ENCODE measurements around the gene GAK.
"Not testable (repeated sequence)": the region's sequence is repeated elsewhere in the genome, so short reads cannot be mapped to it uniquely, and the experiment has no call there.

GAK gene

GRCh38 chr4:931960-932712 is at the start of gene GAK, which contains the start of gene TMEM175:
GAK (minus strand) TSS chr4:932316; CDS start chr4:932187, 129 bp downstream.
TMEM175 (plus strand) TSS chr4:932460; CDS start chr4:947740, 15,280 bp downstream.
- peak; percentile 96 for DNase-seq

- DNase-seq: no peak
These were observed 47.0 kb upstream of the GAK start for GRCh38 chr4:978957-979701.

GRCh38 chr4:976016-976415 is 43.9 kb upstream of the GAK start:
- DNase-seq: not testable (repeated sequence)

- no peak for DNase-seq
These were observed 42.6 kb upstream of the GAK start for GRCh38 chr4:974668-975067.

GRCh38 chr4:973431-974397 is 41.6 kb upstream of the GAK start, which contains the start of gene DGKQ:
DGKQ (minus strand) TSS chr4:973569; CDS start chr4:973482, 87 bp downstream.
- peak; percentile 80 for DNase-seq

GRCh38 chr4:972651-973424 is 40.7 kb upstream of the GAK start:
- DNase-seq: peak; percentile 66

GRCh38 chr4:971666-972500 is 39.8 kb upstream of the GAK start:
- DNase-seq: no peak

GRCh38 chr4:970854-971520 is 38.9 kb upstream of the GAK start:
- no peak for DNase-seq

GRCh38 chr4:970046-970745 is 38.1 kb upstream of the GAK start:
- DNase-seq: no peak

- DNase-seq: no peak
These were observed 36.7 kb upstream of the GAK start for GRCh38 chr4:968621-969394.

- DNase-seq: no peak
These were observed 36.1 kb upstream of the GAK start for GRCh38 chr4:968221-968620.

GRCh38 chr4:967113-968104 is 35.3 kb upstream of the GAK start:
- no peak for DNase-seq

- DNase-seq: no peak
These were observed 34.4 kb upstream of the GAK start for GRCh38 chr4:966266-967112.

- no peak for DNase-seq
These were observed 33.6 kb upstream of the GAK start for GRCh38 chr4:965766-966134.

GRCh38 chr4:965048-965765 is 33.1 kb upstream of the GAK start:
- DNase-seq: no peak
